OCI-LY1 (cell line): ENCODE results near the gene DOCK1.

Source experiments
- CTCF ChIP-seq: fragments of 200-600 bp; sonication (generic), shearing (Covaris generic); IDR thresholded peaks from 2 replicates; pipeline ENCODE4 v1.5.1; 2017; ENCODE audit warnings: mild to moderate bottlenecking, antibody characterized with exemption, low read length, moderate library complexity, mixed read lengths
- EZH2 ChIP-seq: fragments of 200-600 bp; sonication (generic), shearing (Covaris generic); IDR thresholded peaks from 2 replicates; pipeline ENCODE4 v1.8.0; 2017; ENCODE audit warnings: borderline replicate concordance, mixed run types, mild to moderate bottlenecking, antibody characterized with exemption, low read length, moderate library complexity, mixed read lengths

DNA sequence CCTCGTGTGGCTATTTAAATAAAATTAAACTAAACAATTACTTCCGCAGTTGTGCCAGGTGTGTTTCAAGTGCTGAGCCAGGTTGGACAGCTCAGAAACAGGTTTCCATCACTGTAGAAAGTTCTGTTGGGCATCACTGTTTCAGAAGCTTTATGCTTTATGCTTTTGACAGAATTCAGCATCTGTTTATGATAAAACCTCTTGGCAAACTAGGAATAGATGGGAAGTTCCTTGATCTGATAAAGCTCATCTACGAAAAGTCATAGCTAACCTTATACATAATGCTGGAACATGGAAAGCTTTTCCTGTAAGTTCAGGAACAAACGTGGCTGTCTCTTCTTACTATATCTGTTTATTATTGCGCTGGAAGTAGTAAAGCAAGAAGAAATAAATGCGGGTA, 143.4 kb downstream of the DOCK1 start:
- no peak for TF ChIP-seq CTCF
- TF ChIP-seq EZH2, result no peak
